Muscle of back (tissue), 11 donors: ENCODE results near the gene PNMA8C. TPM values are rescaled to one million over a fixed set of nuclear protein-coding genes. Genes with fewer than 3 reads are reported as not detected.
"Not testable (repeated sequence)": the region's sequence is repeated elsewhere in the genome, so short reads cannot be mapped to it uniquely, and the experiment has no call there.

Experiments used
- DNase-seq, 3 donors: peaks; one replicate each; pipeline versions ENCODE4 v3.0.0 to v3.0.0-alpha.2; 2013
- polyA plus RNA-seq, 10 donors: library from polyadenylated mRNA; unstranded; fragments of 120-200 nt; gene quantifications; one replicate each; pipeline ENCODE4 v1.2.1, GENCODE V29; 2013; ENCODE audit not compliant: insufficient read length in 10 of 10

Gene PNMA8C
- polyA plus RNA-seq, 10 donors, result 0.24 to 0.70 (median 0.40) TPM

DNA sequence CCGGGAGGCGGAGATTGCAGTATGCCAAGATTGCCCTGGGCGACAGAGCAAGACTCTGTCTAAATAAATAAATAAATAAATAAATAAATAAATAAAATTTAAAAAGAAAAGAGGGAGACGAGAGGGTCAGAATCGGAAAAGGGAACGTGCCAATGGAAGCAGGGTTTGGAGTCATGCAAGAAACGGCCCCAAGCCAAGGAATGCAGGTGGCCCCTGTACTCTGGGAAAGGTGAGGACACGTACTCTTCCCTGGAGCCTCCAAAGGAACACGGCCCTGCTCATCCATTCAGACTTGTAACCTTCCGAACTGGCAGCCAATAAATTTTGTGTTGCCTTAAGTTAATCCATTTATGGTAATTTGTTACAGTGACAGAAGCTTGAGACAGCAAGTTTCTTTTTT, 19.9 kb upstream of the PNMA8C start:
- no peak for DNase-seq

GRCh38 chr19:46447824-46448223, 19.1 kb upstream of the PNMA8C start:
- DNase-seq, result peak in 1 of 3 donors; percentile 44

DNA sequence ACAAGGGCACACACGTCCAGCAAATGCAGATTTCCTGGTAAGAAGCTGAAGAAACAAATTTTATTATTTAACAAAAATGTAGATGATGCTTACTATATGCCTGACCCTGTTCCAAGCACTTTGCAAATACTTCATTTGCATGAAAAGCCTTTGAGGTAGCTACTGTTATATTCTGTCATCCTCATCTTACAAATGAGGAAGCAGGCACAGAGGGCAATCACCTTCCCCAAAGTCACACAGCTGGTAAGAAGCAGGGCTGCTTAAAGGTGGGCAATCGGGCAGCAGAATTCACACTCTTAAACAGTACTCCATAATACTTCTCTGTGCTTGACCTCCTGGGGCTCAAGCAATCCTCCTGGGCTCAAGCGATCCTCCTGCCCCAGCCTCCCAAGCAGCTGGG, 18.3 kb upstream of the PNMA8C start:
- DNase-seq, result no peak

DNA sequence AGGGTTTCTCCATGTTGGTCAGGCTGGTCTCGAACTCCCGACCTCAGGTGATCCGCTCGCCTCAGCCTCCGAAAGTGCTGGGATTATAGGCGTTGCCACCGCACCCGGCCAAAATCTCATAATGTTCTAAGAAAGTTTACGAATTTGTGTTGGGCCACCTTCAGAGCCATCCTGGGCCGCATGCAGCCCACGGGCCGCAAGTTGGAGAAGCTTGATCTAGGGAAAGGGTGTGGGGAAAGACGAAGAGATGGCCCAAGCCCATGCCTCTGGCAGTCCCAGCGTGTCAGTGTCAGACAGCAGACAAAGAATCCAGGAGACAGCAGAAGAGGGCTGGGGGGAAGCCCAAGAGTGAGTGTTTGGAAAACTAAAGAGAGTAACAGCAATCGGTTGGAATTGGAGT, 17.3 kb upstream of the PNMA8C start:
- DNase-seq, result no peak

- peak; percentile 63 to 88 (median 76) for DNase-seq
Measured at GRCh38 chr19:46442808-46443450, 14.2 kb upstream of the PNMA8C start.

- DNase-seq, result peak in 1 of 3 donors; percentile 37
Measured at GRCh38 chr19:46441866-46442265, 13.1 kb upstream of the PNMA8C start.

GRCh38 chr19:46435689-46436088, 7.0 kb upstream of the PNMA8C start:
- not testable (repeated sequence) for DNase-seq

DNA sequence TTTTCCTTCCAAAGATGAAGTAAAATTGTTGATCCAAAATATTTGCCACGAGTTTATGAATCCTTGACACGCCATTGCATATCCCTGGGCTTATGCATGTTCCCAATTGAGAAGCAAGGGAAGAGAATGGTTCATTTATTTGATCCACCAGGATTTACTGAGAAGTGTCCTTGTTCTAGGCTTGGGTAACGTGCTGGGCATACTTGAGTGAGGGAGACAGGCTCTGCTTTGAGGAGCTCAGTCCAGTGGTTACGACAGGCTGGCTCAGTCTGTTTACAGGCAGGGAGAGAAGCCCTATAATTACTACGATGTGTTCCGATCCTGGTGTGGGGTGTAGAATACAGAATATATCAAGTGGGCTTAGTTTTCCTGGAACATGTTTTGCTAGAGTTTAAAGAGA, 6.3 kb upstream of the PNMA8C start:
- DNase-seq, result no peak

- not testable (repeated sequence) for DNase-seq
Measured at GRCh38 chr19:46433470-46433869, 4.7 kb upstream of the PNMA8C start.

- DNase-seq, result peak in 1 of 3 donors; percentile 50
Measured at GRCh38 chr19:46431824-46432223, 3.1 kb upstream of the PNMA8C start.

- DNase-seq, result no peak
Measured at GRCh38 chr19:46429999-46430398, 1.3 kb upstream of the PNMA8C start.

DNA sequence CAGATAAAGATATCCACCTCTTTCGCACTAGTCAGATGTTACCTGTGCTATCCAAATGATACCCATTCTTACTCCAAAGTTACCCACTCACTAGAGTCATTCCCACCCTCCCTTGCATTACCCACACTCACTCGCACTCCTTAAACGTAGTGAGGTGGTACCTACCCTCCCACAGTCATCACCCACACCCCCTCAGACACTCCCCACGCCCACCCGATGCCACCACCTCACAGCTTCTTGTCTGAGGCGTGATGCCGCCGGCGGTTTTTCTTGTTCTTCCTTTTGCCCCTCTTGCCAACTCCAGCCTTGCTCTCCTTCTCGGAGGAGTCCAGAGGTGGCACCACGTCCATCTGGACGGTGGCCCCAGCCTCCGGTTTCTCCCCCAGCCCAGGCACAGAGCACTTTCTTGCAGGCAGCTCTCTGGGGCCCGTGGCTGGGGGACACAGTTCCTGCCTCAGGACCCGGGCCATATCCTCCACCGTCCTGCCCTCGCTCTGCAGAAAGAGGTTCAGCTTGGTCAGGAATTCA, 1.2 kb downstream of the PNMA8C start:
- no peak for DNase-seq

GRCh38 chr19:46426506-46427162, 2.1 kb downstream of the PNMA8C start:
- DNase-seq, result peak; percentile 77 to 94 (median 86)

DNA sequence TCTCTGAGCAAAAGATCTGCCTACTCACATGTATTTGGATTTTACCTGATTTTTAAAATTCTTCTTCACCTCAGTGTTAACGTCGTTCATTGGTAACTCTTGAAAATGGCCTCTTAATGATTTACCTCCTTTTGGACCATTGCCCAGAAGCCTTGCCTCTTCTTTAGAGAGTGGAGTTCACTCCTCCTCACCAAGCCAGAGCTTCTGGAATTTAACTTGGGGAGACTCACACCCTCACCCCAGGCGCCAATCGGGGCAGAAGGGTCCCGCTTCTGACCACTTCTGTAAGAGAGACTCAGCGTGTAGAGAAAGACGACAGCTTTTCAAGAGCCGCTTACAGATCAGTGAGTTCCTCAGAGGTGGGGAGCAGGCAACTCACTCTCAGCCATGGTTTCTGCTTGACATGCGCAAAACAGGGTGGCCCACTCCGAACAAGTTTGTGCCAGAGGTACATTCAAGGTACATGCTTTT, 2.7 kb downstream of the PNMA8C start:
- peak in 1 of 3 donors; percentile 59 for DNase-seq

GRCh38 chr19:46423188-46423587, 5.5 kb downstream of the PNMA8C start:
- DNase-seq, result no peak

DNA sequence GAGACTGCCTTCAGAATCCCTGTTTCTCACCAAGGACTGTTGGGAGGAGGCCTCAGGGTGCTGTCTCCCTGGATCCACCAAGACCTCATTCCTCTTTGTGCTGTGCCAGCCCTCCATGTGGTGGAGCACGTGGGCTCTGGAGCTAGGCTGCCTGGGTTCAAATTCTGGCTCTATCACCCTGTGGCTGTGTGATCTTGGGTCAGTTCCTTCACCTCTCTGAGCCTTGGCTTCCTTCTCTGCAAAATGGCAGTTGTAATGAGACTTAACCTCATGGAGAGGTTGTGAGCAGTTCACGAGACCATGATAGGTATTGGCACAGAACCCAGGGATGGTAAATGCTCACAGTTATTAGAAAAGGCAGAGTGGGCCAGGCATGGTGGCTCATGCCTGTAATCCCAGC, 6.4 kb downstream of the PNMA8C start:
- no peak for DNase-seq

GRCh38 chr19:46420056-46420455, 8.7 kb downstream of the PNMA8C start:
- no peak for DNase-seq

- peak; percentile 90 to 98 (median 96) for DNase-seq
Measured at GRCh38 chr19:46415804-46416709, 12.7 kb downstream of the PNMA8C start.

DNA sequence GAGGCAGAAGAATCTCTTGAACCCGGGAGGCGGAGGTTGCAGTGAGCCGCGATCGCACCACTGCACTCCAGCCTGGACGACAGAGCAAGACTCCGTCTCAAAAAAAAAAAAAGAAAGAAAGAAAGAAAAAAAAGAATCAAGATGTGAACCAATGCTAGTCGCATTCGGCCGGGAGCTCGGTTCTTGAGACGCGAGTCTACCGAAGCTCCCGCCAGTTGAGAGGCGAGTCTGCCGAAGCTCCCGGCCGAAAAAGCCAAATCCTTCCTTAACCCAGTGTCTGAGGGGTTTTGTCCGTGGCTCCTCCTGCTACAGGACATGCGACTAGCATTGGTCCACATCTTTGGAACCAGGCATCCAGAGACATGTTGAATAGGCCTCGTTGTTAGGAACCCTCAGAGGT, 13.8 kb downstream of the PNMA8C start:
- not testable (repeated sequence) for DNase-seq

- DNase-seq, result peak; percentile 97 to 99 (median 98)
Measured at GRCh38 chr19:46413262-46414031, 15.3 kb downstream of the PNMA8C start, which contains the start of gene CCDC8. Gene CCDC8 (minus strand): TSS chr19:46413564. CDS start chr19:46412810, 754 bp downstream.

DNA sequence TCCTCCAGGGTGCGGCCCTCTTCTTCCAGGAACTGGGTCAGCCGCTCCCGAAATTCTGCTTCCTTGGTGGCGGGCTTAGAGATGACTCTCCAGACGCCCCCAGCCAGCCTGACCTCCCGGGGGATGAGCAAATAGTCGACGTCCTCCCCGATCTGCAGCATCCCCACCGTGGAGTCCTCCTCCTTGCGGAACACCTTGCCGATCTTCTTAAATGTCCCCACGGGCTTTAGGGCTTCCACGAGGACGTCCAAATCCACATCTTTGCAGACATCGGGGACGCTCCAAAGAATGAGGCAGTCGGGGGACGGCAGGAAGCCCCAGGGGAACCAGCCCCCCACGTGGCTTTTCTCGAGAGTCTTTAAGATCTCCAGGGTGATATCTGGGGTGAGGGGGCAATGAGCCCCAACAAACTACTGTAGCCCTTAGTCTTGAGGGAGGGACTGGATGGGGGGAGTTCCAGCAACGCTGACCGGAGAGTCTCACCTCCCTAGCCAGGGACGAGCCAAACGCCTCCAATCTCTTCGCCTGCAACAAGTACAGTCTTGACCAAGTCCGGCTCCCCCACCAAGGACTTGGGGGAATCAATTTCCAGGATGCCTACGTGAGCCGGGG, 16.0 kb downstream of the PNMA8C start:
- no peak for DNase-seq
